HL-60 (cell line): ENCODE measurements around the gene SLC22A4.

Source experiments
- CTCF ChIP-seq: IDR thresholded peaks from one replicate; pipeline ENCODE4 v1.5.1; 2011; ENCODE audit warnings: low read length, control low read depth, inconsistent platforms; ENCODE audit not compliant: insufficient read depth
- POLR2AphosphoS5 ChIP-seq: IDR thresholded peaks from 2 replicates; pipeline ENCODE4 v1.6.1; 2012; ENCODE audit warnings: low read depth
- REST ChIP-seq: IDR thresholded peaks from 2 replicates; pipeline ENCODE4 v1.6.1; 2012; ENCODE audit warnings: low read depth; ENCODE audit not compliant: insufficient replicate concordance

- TF ChIP-seq CTCF (no peak), POLR2AphosphoS5 (no peak), REST (peak; percentile 21)
Measured at GRCh38 chr5:132354381-132355139, 60.4 kb downstream of the SLC22A4 start.
